Esophagus squamous epithelium (tissue), 5 donors: ENCODE results near the gene SINHCAF. TPM values are rescaled to one million over a fixed set of nuclear protein-coding genes. Genes with fewer than 3 reads are reported as not detected.
A peak's percentile ranks its signal among the peaks of the same experiment; 100 is the strongest.
"Not testable (repeated sequence)": the region's sequence is repeated elsewhere in the genome, so short reads cannot be mapped to it uniquely, and the experiment has no call there.

Experiments
- DNase-seq: peaks from one replicate; lab custom pipeline; 2025; lab: John Stamatoyannopoulos, UW
- H3K27ac ChIP-seq, 4 donors: fragments of 200-600 bp; sonication (generic); one replicate each; pipeline ENCODE4 v1.5.1; 2016 to 2019; ENCODE audit warnings: mild to moderate bottlenecking in 1 of 4
- H3K27me3 ChIP-seq, 4 donors: fragments of 200-600 bp; sonication (generic); 1 replicate in 3 of 4; 2 replicates in 1 of 4; pipeline versions ENCODE4 v1.5.1 to v1.6.0; 2017 to 2021; ENCODE audit warnings: antibody characterized with exemption in 1 of 4
- H3K36me3 ChIP-seq, 3 donors: fragments of 200-600 bp; sonication (generic); one replicate each; pipeline ENCODE4 v1.5.1; 2016 to 2019
- H3K4me1 ChIP-seq, 3 donors: fragments of 200-600 bp; sonication (generic); one replicate each; pipeline ENCODE4 v1.5.1; 2017 to 2019
- H3K4me3 ChIP-seq, 4 donors: fragments of 200-600 bp; sonication (generic); 1 replicate in 3 of 4; 2 replicates in 1 of 4; pipeline ENCODE4 v1.5.1; 2016 to 2019; ENCODE audit warnings: mild to moderate bottlenecking in 2 of 4, moderate library complexity in 1 of 4
- H3K9me3 ChIP-seq, 3 donors: fragments of 200-600 bp; sonication (generic); one replicate each; pipeline ENCODE4 v1.5.1; 2016 to 2019
- CTCF ChIP-seq, 6 experiments: fragments of 450-650 bp in 4 of 6; fragments of 200-600 bp in 2 of 6; sonication (generic) in 2 of 6; IDR thresholded peaks; one replicate each; pipeline ENCODE4 v1.5.1; 2016 to 2019; ENCODE audit warnings: antibody characterized with exemption in 6 of 6, mild to moderate bottlenecking in 4 of 6, moderate library complexity in 4 of 6
- POLR2A ChIP-seq, 4 donors: fragments of 450-650 bp; IDR thresholded peaks; one replicate each; pipeline ENCODE4 v1.6.1; 2017; ENCODE audit warnings: antibody characterized with exemption in 4 of 4, mild to moderate bottlenecking in 4 of 4, moderate library complexity in 3 of 4
- WGBS, 2 donors: methylation state at CpG; one replicate each; pipeline ENCODE4 v1.1.5; 2018; 5-methylcytosine and 5-hydroxymethylcytosine counted together
- intact Hi-C: fragments of 100-400 bp; cut with DNase I; formaldehyde crosslinking; loops from one replicate; pipeline ENCODE4 v1.15.0; 2022
- total RNA-seq, 4 donors: library from RNA; depleted of rRNA; stranded (reverse); fragments of >200 nt; gene quantifications; one replicate each; pipeline ENCODE4 v1.1.0, GENCODE V29; 2016
- donor health status: DM: yes; HTN: yes; CAD: no.

Gene SINHCAF
- 10 to 100 TPM; 52.2 to 71.9 (median 62.0) TPM for total RNA-seq

- intact Hi-C loops: no loop called here
- Histone ChIP-seq H3K27me3 (no peaks in the 10 kb centered on the region), H3K4me1 (peaks cover 0 to 35% (median 0%) of the 10 kb centered on the region in 3 donors), H3K36me3 (no peaks in the 10 kb centered on the region), H3K4me3 (peak within 1 kb of the TSS; percentile 78 to 89 (median 82)), H3K9me3 (no peaks in the 10 kb centered on the region), H3K27ac (peak within 1 kb of the TSS; percentile 91 to 98 (median 94))
- DNase-seq: peak; percentile 99
- WGBS, 2 donors: 0 to 1% methylated on average over 18 to 39 of the region's 55 CpGs
- peak in 1 of 6 experiments; percentile 7 for TF ChIP-seq CTCF (IDR thresholded peaks at IDR 0.05)
- peak in 3 of 4 donors; percentile 94 to 98 (median 97) for TF ChIP-seq POLR2A (IDR thresholded peaks at IDR 0.05)
Measured at GRCh38 chr12:31325877-31326631, at the start of gene SINHCAF. Gene SINHCAF (minus strand): TSS chr12:31326150. CDS start chr12:31298204, 27,946 bp downstream.

- H3K27ac ChIP-seq, intact Hi-C loops, DNase-seq, H3K9me3 ChIP-seq, H3K4me1 ChIP-seq, H3K27me3 ChIP-seq, H3K36me3 ChIP-seq, H3K4me3 ChIP-seq: not testable (repeated sequence)
- 82 to 83% methylated on average over 4 to 6 of the region's 6 CpGs for WGBS, 2 donors
Measured at GRCh38 chr12:31375422-31375821, 49.5 kb upstream of the SINHCAF start.

GRCh38 chr12:31371256-31371620 lies 45.3 kb upstream of the SINHCAF start:
- 94 to 95% methylated on average over 2 of the region's 2 CpGs for WGBS, 2 donors
- Histone ChIP-seq H3K4me3 (no peak overlapping the region), H3K9me3 (no peaks in the 10 kb centered on the region), H3K27me3 (no peaks in the 10 kb centered on the region), H3K27ac (no peak overlapping the region), H3K4me1 (peaks cover 0 to 21% (median 5%) of the 10 kb centered on the region in 3 donors), H3K36me3 (no peaks in the 10 kb centered on the region)
- intact Hi-C loops: no loop called here
- DNase-seq: no peak
- no peak for TF ChIP-seq CTCF (IDR thresholded peaks at IDR 0.05)
- TF ChIP-seq POLR2A (IDR thresholded peaks at IDR 0.05): no peak

GRCh38 chr12:31370531-31371255 lies 44.7 kb upstream of the SINHCAF start:
- intact Hi-C loops: no loop called here
- no peak for DNase-seq
- 60 to 76% methylated on average over 10 of the region's 10 CpGs for WGBS, 2 donors

More at GRCh38 chr12:31370531-31371255, 44.7 kb upstream of the SINHCAF start:
- no peaks in the 10 kb centered on the region for H3K9me3 ChIP-seq
- H3K4me3 ChIP-seq: peak overlapping the region in 3 of 4 donors; percentile 24 to 57 (median 30)
- H3K27me3 ChIP-seq: no peaks in the 10 kb centered on the region
- H3K27ac ChIP-seq: peak overlapping the region in 3 of 4 donors; percentile 38 to 51 (median 42)
- H3K4me1 ChIP-seq: peaks cover 0 to 21% (median 5%) of the 10 kb centered on the region in 3 donors
- no peaks in the 10 kb centered on the region for H3K36me3 ChIP-seq
- TF ChIP-seq CTCF (IDR thresholded peaks at IDR 0.05) (no peak), POLR2A (IDR thresholded peaks at IDR 0.05) (no peak)
